GM18517 (cell line): ENCODE measurements around the gene ITGA3.
"Not testable (repeated sequence)": the region's sequence is repeated elsewhere in the genome, so short reads cannot be mapped to it uniquely, and the experiment has no call there.

Source experiments
- ATAC-seq: cut with Tn5 transposase; IDR thresholded peaks from one replicate; pipeline ENCODE4 v1.9.1; 2021; ENCODE audit warnings: mild to moderate bottlenecking, moderate library complexity; ENCODE audit not compliant: unreplicated experiment

Gene ITGA3

GRCh38 chr17:50051082-50051576 is 4.8 kb upstream of the ITGA3 start:
- ATAC-seq = no peak

GRCh38 chr17:50051606-50052005 is 4.3 kb upstream of the ITGA3 start:
- ATAC-seq = no peak

GRCh38 chr17:50052241-50052796 is 3.6 kb upstream of the ITGA3 start:
- ATAC-seq = no peak

GRCh38 chr17:50052822-50053653 is 2.9 kb upstream of the ITGA3 start:
- ATAC-seq = no peak

- no peak for ATAC-seq
These were observed 2.3 kb upstream of the ITGA3 start for GRCh38 chr17:50053654-50053960.

GRCh38 chr17:50055055-50055425 is 870 bp upstream of the ITGA3 start:
- ATAC-seq = no peak

GRCh38 chr17:50056217-50056960 is 479 bp downstream of the ITGA3 start:
- ATAC-seq = no peak

- no peak for ATAC-seq
These were observed 1.0 kb downstream of the ITGA3 start for GRCh38 chr17:50056961-50057330.

- ATAC-seq = no peak
These were observed 1.6 kb downstream of the ITGA3 start for GRCh38 chr17:50057521-50057991.

GRCh38 chr17:50058296-50058953 is 2.5 kb downstream of the ITGA3 start:
- no peak for ATAC-seq

- ATAC-seq = no peak
These were observed 3.3 kb downstream of the ITGA3 start for GRCh38 chr17:50059256-50059655.

- no peak for ATAC-seq
These were observed 3.9 kb downstream of the ITGA3 start for GRCh38 chr17:50059759-50060273.

GRCh38 chr17:50060951-50061712 is 5.2 kb downstream of the ITGA3 start:
- ATAC-seq = no peak

GRCh38 chr17:50061713-50062045 is 5.8 kb downstream of the ITGA3 start:
- ATAC-seq = not testable (repeated sequence)

GRCh38 chr17:50062293-50063243 is 6.7 kb downstream of the ITGA3 start:
- no peak for ATAC-seq

GRCh38 chr17:50063561-50064252 is 7.8 kb downstream of the ITGA3 start:
- no peak for ATAC-seq

GRCh38 chr17:50064253-50065001 is 8.5 kb downstream of the ITGA3 start:
- ATAC-seq = no peak

GRCh38 chr17:50065056-50065455 is 9.1 kb downstream of the ITGA3 start:
- no peak for ATAC-seq
